SK-N-SH (cell line): ENCODE results near the gene CENPX. TPM values are rescaled to one million over a fixed set of nuclear protein-coding genes. Genes with fewer than 3 reads are reported as not detected.
"Not testable (repeated sequence)": the region's sequence is repeated elsewhere in the genome, so short reads cannot be mapped to it uniquely, and the experiment has no call there.

Experiments
- CTCF ChIA-PET: fragments of 300-600, 350-600 bp; formaldehyde crosslinking; extraction: SDS; loops from one replicate; lab custom pipeline; 2021; lab: Yijun Ruan, JAX
- POLR2A ChIA-PET: fragments of 350-600 bp; sonication (Branson Sonifier 250); formaldehyde crosslinking; extraction: SDS; loops from one replicate; lab custom pipeline; 2020; ENCODE audit warnings: antibody characterized with exemption, inconsistent platforms; lab: Yijun Ruan, JAX
- DNase-seq: peaks from one replicate; pipeline ENCODE4 v3.0.0; 2012
- H2AFZ ChIP-seq: fragments of 200-600 bp; sonication (generic); 2 replicates; pipeline ENCODE4 v1.8.1; 2016; ENCODE audit warnings: antibody characterized with exemption, mild to moderate bottlenecking, low read depth
- H3F3A ChIP-seq: fragments of 200-600 bp; sonication (generic); replicated peaks from 2 replicates; pipeline ENCODE3; 2016; ENCODE audit warnings: antibody characterized with exemption, mild to moderate bottlenecking; ENCODE audit not compliant: insufficient read depth
- H3K27ac ChIP-seq, 2 experiments: fragments of 200-500 bp in 1 of 2; fragments of 200-600 bp in 1 of 2; sonication (Bioruptor generic) in 1 of 2; sonication (generic), shearing (Covaris generic) in 1 of 2; 2 replicates each; pipeline versions ENCODE4 v1.5.1 to v1.6.1; 2014 to 2016; ENCODE audit warnings: low read depth in 2 of 2, inconsistent platforms in 1 of 2, low read length in 1 of 2, mild to moderate bottlenecking in 1 of 2, mixed read lengths in 1 of 2
- H3K27me3 ChIP-seq: fragments of 200-600 bp; sonication (generic), shearing (Covaris generic); 2 replicates; pipeline ENCODE4 v1.6.1; 2016; ENCODE audit warnings: mixed run types; ENCODE audit not compliant: insufficient read depth
- H3K36me3 ChIP-seq, 2 experiments: fragments of 200-500 bp in 1 of 2; fragments of 200-600 bp in 1 of 2; sonication (Bioruptor generic) in 1 of 2; sonication (generic) in 1 of 2; replicated peaks in 1 of 2; 2 replicates each; pipeline versions ENCODE3 to v1.5.1; 2014 to 2016; ENCODE audit warnings: low read length in 1 of 2, mild to moderate bottlenecking in 1 of 2; ENCODE audit not compliant: insufficient read depth in 2 of 2, control insufficient read depth in 1 of 2
- H3K4me1 ChIP-seq, 2 experiments: fragments of 200-500 bp in 1 of 2; fragments of 200-600 bp in 1 of 2; sonication (Bioruptor generic) in 1 of 2; sonication (generic), shearing (Covaris generic) in 1 of 2; 2 replicates each; pipeline versions ENCODE4 v1.5.1 to v1.6.1; 2014 to 2016; ENCODE audit warnings: low read depth in 1 of 2, low read length in 1 of 2, mixed run types in 1 of 2; ENCODE audit not compliant: insufficient read depth in 2 of 2, control insufficient read depth in 1 of 2
- H3K4me2 ChIP-seq: fragments of 200-600 bp; sonication (generic), shearing (Covaris generic); 2 replicates; pipeline ENCODE4 v1.6.1; 2017; ENCODE audit warnings: mixed run types
- H3K4me3 ChIP-seq, 2 experiments: fragments of 200-500 bp in 1 of 2; fragments of 200-600 bp in 1 of 2; sonication (Bioruptor generic) in 1 of 2; sonication (generic), shearing (Covaris generic) in 1 of 2; 2 replicates each; pipeline versions ENCODE4 v1.5.1 to v1.8.1; 2014 to 2016; ENCODE audit warnings: low read depth in 2 of 2, inconsistent platforms in 1 of 2, low read length in 1 of 2, mild to moderate bottlenecking in 1 of 2, mixed read lengths in 1 of 2, moderate library complexity in 1 of 2
- H3K79me2 ChIP-seq: fragments of 200-600 bp; sonication (generic); 2 replicates; pipeline ENCODE4 v1.8.1; 2017; ENCODE audit warnings: mild to moderate bottlenecking; ENCODE audit not compliant: insufficient read depth
- H3K9ac ChIP-seq: fragments of 200-600 bp; sonication (generic); 2 replicates; pipeline ENCODE4 v1.6.1; 2017; ENCODE audit warnings: mixed run types
- H3K9me2 ChIP-seq: fragments of 200-600 bp; sonication (generic); 2 replicates; pipeline ENCODE4 v1.6.1; 2017; ENCODE audit warnings: mixed run types
- H3K9me3 ChIP-seq: fragments of 200-600 bp; sonication (generic); 2 replicates; pipeline ENCODE4 v1.6.1; 2017; ENCODE audit warnings: mixed run types, mild to moderate bottlenecking, moderate library complexity
- H4K20me1 ChIP-seq: fragments of 200-600 bp; sonication (generic); 2 replicates; pipeline ENCODE4 v1.6.1; 2017; ENCODE audit warnings: mild to moderate bottlenecking, mixed run types; ENCODE audit not compliant: insufficient read depth
- CHD2 ChIP-seq: fragments of 150-350 bp; IDR thresholded peaks from 2 replicates; pipeline ENCODE4 v1.6.1; 2018; ENCODE audit warnings: low read length; ENCODE audit not compliant: partially characterized antibody
- ELF1 ChIP-seq: IDR thresholded peaks from 2 replicates; pipeline ENCODE4 v1.4.0; 2012
- FOSL2 ChIP-seq: IDR thresholded peaks from 2 replicates; pipeline ENCODE4 v1.4.0; 2012; ENCODE audit warnings: low read depth, mild to moderate bottlenecking, moderate library complexity, borderline replicate concordance
- FOXJ3 ChIP-seq: sonication (generic); formaldehyde crosslinking; IDR thresholded peaks from 2 replicates; pipeline ENCODE4 v1.5.1; 2020; ENCODE audit warnings: mild to moderate bottlenecking, missing genetic modification reagents
- POLR2AphosphoS5 ChIP-seq: IDR thresholded peaks from 2 replicates; pipeline ENCODE4 v1.6.1; 2012; ENCODE audit warnings: low read depth, low read length
- TAF1 ChIP-seq: IDR thresholded peaks from 2 replicates; pipeline ENCODE4 v1.6.1; 2012; ENCODE audit warnings: low read depth, mild to moderate bottlenecking, low read length, moderate library complexity, borderline replicate concordance
- YY1 ChIP-seq: IDR thresholded peaks from 2 replicates; pipeline ENCODE4 v1.4.0; 2012; ENCODE audit warnings: low read depth, mild to moderate bottlenecking
- WGBS: methylation state at CpG from one replicate; pipeline ENCODE4 v1.1.6; 2017; ENCODE audit warnings: low lambda C conversion rate; 5-methylcytosine and 5-hydroxymethylcytosine counted together
- polyA plus RNA-seq, 3 experiments: library from polyadenylated mRNA; depleted of rRNA; stranded (reverse); fragments of >200 nt; gene quantifications; 2 replicates each; pipeline ENCODE4 v1.2.3, GENCODE V29; 2012
- TF ChIP-seq, protein P1 (sequence below): IDR thresholded peaks from 2 replicates; pipeline ENCODE4; 2012

CENPX gene
- polyA plus RNA-seq, 1 of the 3 experiments (the other 2 are of a cell fraction), result 255 TPM

DNA sequence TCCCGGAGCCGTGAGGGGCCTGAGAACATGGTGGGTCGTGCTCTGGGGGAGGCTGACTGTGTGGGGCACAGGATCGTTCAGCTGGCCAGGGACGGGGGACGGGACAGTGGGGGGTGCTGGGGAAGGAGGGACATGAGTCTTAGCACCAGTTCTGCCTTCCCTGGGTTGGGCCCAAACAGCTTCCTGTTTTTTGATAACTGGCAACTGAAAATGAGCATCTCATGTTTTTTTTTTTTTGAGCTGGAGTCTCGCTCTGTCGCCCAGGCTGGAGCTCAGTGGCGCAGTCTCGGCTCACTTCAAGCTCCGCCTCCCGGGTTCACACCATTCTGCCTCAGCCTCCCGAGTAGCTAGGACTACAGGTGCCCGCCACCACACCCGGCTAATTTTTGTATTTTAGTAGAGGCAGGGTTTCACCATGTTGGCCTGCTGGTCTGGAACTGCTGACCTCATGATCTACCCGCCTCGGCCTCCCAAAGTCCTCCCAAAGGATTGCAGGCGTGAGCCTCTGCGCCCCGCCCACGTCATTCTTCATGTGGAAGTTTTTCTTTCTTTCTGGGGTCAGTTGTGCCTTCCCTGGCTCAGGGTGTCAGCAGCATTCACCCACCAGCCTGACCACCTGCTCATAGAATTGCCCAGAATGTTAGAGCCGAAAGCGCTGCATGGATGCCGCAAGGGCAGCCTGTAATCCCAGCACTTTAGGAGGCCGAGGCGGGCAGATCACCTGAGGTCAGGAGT is 38.9 kb downstream of the CENPX start:
- no peaks in the 10 kb centered on the region for H3K9me3 ChIP-seq
- H2AFZ ChIP-seq, result no peak overlapping the region
- TF ChIP-seq CHD2 (no peak), FOSL2 (no peak)
- DNase-seq, result no peak
- no peaks in the 10 kb centered on the region for H3K9me2 ChIP-seq
- peaks cover 7% of the 10 kb centered on the region for H3F3A ChIP-seq
- no peak overlapping the region for H3K4me3 ChIP-seq
- peaks cover 27 to 34% of the 10 kb centered on the region in 2 experiments for H3K36me3 ChIP-seq
- 97% methylated on average over 26 of the region's 26 CpGs for WGBS
- no peaks in the 10 kb centered on the region; the same call in 1 of the 2 replicates for H4K20me1 ChIP-seq
- H3K27ac ChIP-seq, result no peak overlapping the region
- peaks cover under 1 to 2% of the 10 kb centered on the region in 2 experiments; a peak in 1 of 4 replicates for H3K4me1 ChIP-seq
- H3K4me2 ChIP-seq, result no peak overlapping the region
- ChIA-PET CTCF (interaction anchor here (7.2 to 11.6 kb wide), 2 partner anchors 24 to 37 kb away, joined by 49 to 85 read pairs; partner anchors contain the start of genes CENPX, LRRC45 and NOTUM), POLR2A (interaction anchor here (1.0 kb wide), 1 partner anchor 8 kb away, joined by 6 read pairs; no protein-coding TSS in a partner anchor)
- H3K27me3 ChIP-seq, result no peaks in the 10 kb centered on the region
- H3K9ac ChIP-seq, result no peak overlapping the region
- peaks cover 23% of the 10 kb centered on the region for H3K79me2 ChIP-seq

DNA sequence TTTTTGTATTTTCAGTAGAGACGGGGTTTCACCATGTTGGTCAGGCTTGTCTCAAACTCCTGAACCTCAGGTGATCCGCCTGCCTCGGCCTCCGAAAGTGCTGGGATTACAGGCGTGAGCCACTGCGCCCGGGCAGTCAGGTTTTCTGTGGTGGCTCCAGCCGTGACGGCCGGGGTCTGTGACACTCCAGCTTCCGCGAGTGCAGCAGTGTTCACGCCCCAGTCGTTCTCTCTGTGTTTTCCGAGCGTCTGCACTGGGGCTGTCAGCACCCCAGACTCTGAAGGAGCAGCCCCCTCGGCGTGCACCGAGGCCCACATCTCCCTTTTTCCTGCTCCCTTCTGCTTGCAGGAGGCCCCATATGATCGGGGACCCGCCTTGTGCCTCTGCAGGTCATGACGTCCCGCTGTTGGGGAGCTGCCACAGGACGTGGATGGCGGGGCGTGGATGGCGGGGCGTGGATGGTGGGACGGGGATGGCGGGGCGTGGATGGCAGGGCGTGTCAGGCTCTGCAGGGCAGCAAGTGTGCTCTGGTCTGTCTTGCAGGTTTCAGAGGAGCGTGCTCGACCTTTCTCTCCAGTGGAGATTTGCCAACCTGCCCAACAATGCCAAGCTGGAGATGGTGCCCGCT is 39.6 kb downstream of the CENPX start:
- Histone ChIP-seq H3K9me3 (no peaks in the 10 kb centered on the region), H3K79me2 (peaks cover 25% of the 10 kb centered on the region), H3K9ac (no peak overlapping the region), H3K27ac (no peak overlapping the region), H3K27me3 (no peaks in the 10 kb centered on the region), H3K4me2 (no peak overlapping the region), H3K9me2 (no peaks in the 10 kb centered on the region), H2AFZ (no peak overlapping the region), H3F3A (peaks cover 7% of the 10 kb centered on the region), H4K20me1 (no peaks in the 10 kb centered on the region), H3K4me1 (peaks cover 6 to 7% of the 10 kb centered on the region in 2 experiments; a peak in 2 of 4 replicates), H3K4me3 (no peak overlapping the region), H3K36me3 (peaks cover 27 to 34% of the 10 kb centered on the region in 2 experiments)
- POLR2A ChIA-PET, result interaction anchor here (0.6 to 1.0 kb wide), 2 partner anchors 8 to 26 kb away, joined by 3 to 6 read pairs; no protein-coding TSS in a partner anchor
- no peak for DNase-seq
- TF ChIP-seq TAF1 (no peak), CHD2 (no peak), YY1 (no peak), FOXJ3 (CRISPR knock-in tag) (no peak), ELF1 (no peak), POLR2AphosphoS5 (no peak)
- TF ChIP-seq, protein P1, sequence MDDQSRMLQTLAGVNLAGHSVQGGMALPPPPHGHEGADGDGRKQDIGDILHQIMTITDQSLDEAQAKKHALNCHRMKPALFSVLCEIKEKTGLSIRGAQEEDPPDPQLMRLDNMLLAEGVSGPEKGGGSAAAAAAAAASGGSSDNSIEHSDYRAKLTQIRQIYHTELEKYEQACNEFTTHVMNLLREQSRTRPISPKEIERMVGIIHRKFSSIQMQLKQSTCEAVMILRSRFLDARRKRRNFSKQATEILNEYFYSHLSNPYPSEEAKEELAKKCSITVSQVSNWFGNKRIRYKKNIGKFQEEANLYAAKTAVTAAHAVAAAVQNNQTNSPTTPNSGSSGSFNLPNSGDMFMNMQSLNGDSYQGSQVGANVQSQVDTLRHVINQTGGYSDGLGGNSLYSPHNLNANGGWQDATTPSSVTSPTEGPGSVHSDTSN, result no peak
- WGBS, result 97% methylated on average over 35 of the region's 35 CpGs
- CTCF ChIA-PET, result interaction anchor here (0.8 to 11.6 kb wide), 3 partner anchors 23 to 48 kb away, joined by 4 to 85 read pairs (median 49); partner anchors contain the start of genes CENPX, LRRC45 and NOTUM

DNA sequence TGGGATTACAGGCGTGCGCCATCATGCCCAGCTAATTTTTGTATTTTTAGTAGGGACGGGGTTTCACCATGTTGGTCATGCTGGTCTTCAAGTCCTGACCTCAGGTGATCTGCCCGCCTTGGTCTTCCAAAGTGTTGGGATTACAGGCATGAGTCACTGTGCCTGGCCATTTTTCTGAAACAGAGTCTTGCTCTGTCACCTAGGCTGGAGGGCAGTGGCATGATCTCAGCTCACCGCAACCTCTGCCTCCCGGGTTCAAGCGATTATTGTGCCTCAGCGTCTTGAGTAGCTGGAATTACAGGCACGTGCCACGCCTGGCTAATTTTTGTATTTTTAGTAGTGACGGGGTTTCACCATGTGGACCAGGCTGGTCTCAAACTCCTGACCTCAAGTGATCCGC is 41.2 kb downstream of the CENPX start:
- H3K4me3 ChIP-seq, H3K27ac ChIP-seq, DNase-seq, H4K20me1 ChIP-seq, H3K27me3 ChIP-seq, H3K4me2 ChIP-seq, H3K9ac ChIP-seq, H3K9me2 ChIP-seq, H3K9me3 ChIP-seq, H2AFZ ChIP-seq, H3F3A ChIP-seq, POLR2A ChIA-PET: not testable (repeated sequence)
- peaks cover 21 to 34% of the 10 kb centered on the region in 2 experiments for H3K36me3 ChIP-seq
- CTCF ChIA-PET, result interaction anchor here (0.9 to 11.6 kb wide), 5 partner anchors 10 to 55 kb away, joined by 3 to 85 read pairs (median 3); partner anchors contain the start of genes CENPX, LRRC45 and NOTUM
- H3K4me1 ChIP-seq, result peaks cover 10 to 12% of the 10 kb centered on the region in 2 experiments; a peak in 2 of 4 replicates
- peaks cover 26% of the 10 kb centered on the region for H3K79me2 ChIP-seq
- WGBS, result over 99% methylated on average over 12 of the region's 12 CpGs
